Fibroblast of upper back skin (primary cell): Measurements from ENCODE around the gene ZNF438.
"Not testable (repeated sequence)": the region's sequence is repeated elsewhere in the genome, so short reads cannot be mapped to it uniquely, and the experiment has no call there.

Experiments used
- DNase-seq: peaks from one replicate; pipeline ENCODE4 v3.0.0-alpha.2; 2013

The ZNF438 gene

GRCh38 chr10:30820261-30820991 is 211.2 kb downstream of the ZNF438 start:
- peak; percentile 93 for DNase-seq

GRCh38 chr10:30819341-30820181 is 212.1 kb downstream of the ZNF438 start:
- peak; percentile 78 for DNase-seq

- DNase-seq, result no peak
Observed at GRCh38 chr10:30818854-30819253, 212.8 kb downstream of the ZNF438 start.

- DNase-seq, result no peak
Observed at GRCh38 chr10:30818010-30818660, 213.5 kb downstream of the ZNF438 start.

GRCh38 chr10:30817541-30817940 is 214.1 kb downstream of the ZNF438 start:
- no peak for DNase-seq

- DNase-seq, result no peak
Observed at GRCh38 chr10:30816820-30817171, 214.9 kb downstream of the ZNF438 start.

- DNase-seq, result no peak
Observed at GRCh38 chr10:30816159-30816819, 215.4 kb downstream of the ZNF438 start.

GRCh38 chr10:30813872-30814481 is 217.7 kb downstream of the ZNF438 start:
- peak; percentile 93 for DNase-seq

- peak; percentile 84 for DNase-seq
Observed at GRCh38 chr10:30812018-30812851, 219.4 kb downstream of the ZNF438 start.

GRCh38 chr10:30811276-30812017 is 220.2 kb downstream of the ZNF438 start:
- no peak for DNase-seq

GRCh38 chr10:30810416-30810815 is 221.2 kb downstream of the ZNF438 start:
- no peak for DNase-seq

- no peak for DNase-seq
Observed at GRCh38 chr10:30806850-30807249, 224.8 kb downstream of the ZNF438 start.

GRCh38 chr10:30805061-30805460 is 226.6 kb downstream of the ZNF438 start:
- DNase-seq, result no peak

GRCh38 chr10:30804478-30805055 is 227.1 kb downstream of the ZNF438 start:
- DNase-seq, result peak; percentile 84

- DNase-seq, result peak; percentile 93
Observed at GRCh38 chr10:30803892-30804322, 227.8 kb downstream of the ZNF438 start.

GRCh38 chr10:30803058-30803457 is 228.6 kb downstream of the ZNF438 start:
- DNase-seq, result no peak

- DNase-seq, result no peak
Observed at GRCh38 chr10:30800368-30800767, 231.3 kb downstream of the ZNF438 start.

GRCh38 chr10:30798646-30799185 is 232.9 kb downstream of the ZNF438 start:
- DNase-seq, result no peak

- not testable (repeated sequence) for DNase-seq
Observed at GRCh38 chr10:30795024-30795423, 236.6 kb downstream of the ZNF438 start.
